DMS53 treated with DMSO at 0.1 percent for 48 hours (cell line): ENCODE data around the gene D2HGDH.
"Not testable (repeated sequence)": the region's sequence is repeated elsewhere in the genome, so short reads cannot be mapped to it uniquely, and the experiment has no call there.

Source experiments
- DNase-seq: peaks from one replicate; lab custom pipeline; 2025; ENCODE audit not compliant: unreplicated experiment; lab: John Stamatoyannopoulos, UW

Gene D2HGDH

GRCh38 chr2:241768251-241768711, 33.9 kb downstream of the D2HGDH start:
- DNase-seq = no peak

GRCh38 chr2:241768850-241769249, 34.4 kb downstream of the D2HGDH start:
- no peak for DNase-seq

GRCh38 chr2:241769819-241770184, 35.4 kb downstream of the D2HGDH start:
- DNase-seq = no peak

- no peak for DNase-seq
Observed at GRCh38 chr2:241770185-241770935, 35.9 kb downstream of the D2HGDH start.

- DNase-seq = no peak
Observed at GRCh38 chr2:241770936-241771285, 36.5 kb downstream of the D2HGDH start.

GRCh38 chr2:241771286-241772062, 37.0 kb downstream of the D2HGDH start:
- no peak for DNase-seq

GRCh38 chr2:241772063-241772499, 37.7 kb downstream of the D2HGDH start:
- no peak for DNase-seq

GRCh38 chr2:241773511-241774418, 39.3 kb downstream of the D2HGDH start:
- DNase-seq = peak; percentile 30

- DNase-seq = no peak
Observed at GRCh38 chr2:241774419-241775222, 40.2 kb downstream of the D2HGDH start.

GRCh38 chr2:241775223-241776177, 41.1 kb downstream of the D2HGDH start:
- no peak for DNase-seq

- no peak for DNase-seq
Observed at GRCh38 chr2:241776336-241777169, 42.1 kb downstream of the D2HGDH start, which contains the start of gene GAL3ST2. GAL3ST2 (plus strand) TSS chr2:241776822; CDS start chr2:241776956, 134 bp downstream.

- DNase-seq = no peak
Observed at GRCh38 chr2:241777170-241777685, 42.8 kb downstream of the D2HGDH start.

GRCh38 chr2:241777686-241778627, 43.5 kb downstream of the D2HGDH start:
- no peak for DNase-seq

GRCh38 chr2:241780939-241781569, 46.6 kb downstream of the D2HGDH start:
- DNase-seq = no peak

- not testable (repeated sequence) for DNase-seq
Observed at GRCh38 chr2:241782053-241782452, 47.6 kb downstream of the D2HGDH start.

GRCh38 chr2:241788135-241788534, 53.7 kb downstream of the D2HGDH start:
- no peak for DNase-seq

GRCh38 chr2:241788572-241788971, 54.1 kb downstream of the D2HGDH start:
- no peak for DNase-seq
